HG02981 (cell line): ENCODE data around the gene SERPIND1.
"Not testable (repeated sequence)": the region's sequence is repeated elsewhere in the genome, so short reads cannot be mapped to it uniquely, and the experiment has no call there.

Experiments
- ATAC-seq: cut with Tn5 transposase; IDR thresholded peaks from one replicate; pipeline ENCODE4 v1.9.1; 2021; ENCODE audit warnings: mild to moderate bottlenecking, moderate library complexity; ENCODE audit not compliant: unreplicated experiment

SERPIND1 gene

GRCh38 chr22:20811171-20811570 is 37.3 kb downstream of the SERPIND1 start:
- ATAC-seq, result no peak

- no peak for ATAC-seq
Observed at GRCh38 chr22:20811971-20812660, 38.2 kb downstream of the SERPIND1 start.

GRCh38 chr22:20813056-20813455 is 39.1 kb downstream of the SERPIND1 start:
- no peak for ATAC-seq

- no peak for ATAC-seq
Observed at GRCh38 chr22:20814221-20814808, 40.4 kb downstream of the SERPIND1 start.

- ATAC-seq, result no peak
Observed at GRCh38 chr22:20815477-20816050, 41.7 kb downstream of the SERPIND1 start.

GRCh38 chr22:20816559-20816958 is 42.6 kb downstream of the SERPIND1 start:
- ATAC-seq, result no peak

- no peak for ATAC-seq
Observed at GRCh38 chr22:20818471-20818870, 44.6 kb downstream of the SERPIND1 start.

GRCh38 chr22:20819471-20819870 is 45.6 kb downstream of the SERPIND1 start:
- ATAC-seq, result no peak

GRCh38 chr22:20821717-20822239 is 47.9 kb downstream of the SERPIND1 start:
- ATAC-seq, result not testable (repeated sequence)

GRCh38 chr22:20822240-20822639 is 48.3 kb downstream of the SERPIND1 start:
- no peak for ATAC-seq

- no peak for ATAC-seq
Observed at GRCh38 chr22:20823264-20823663, 49.4 kb downstream of the SERPIND1 start.

- not testable (repeated sequence) for ATAC-seq
Observed at GRCh38 chr22:20825216-20825615, 51.3 kb downstream of the SERPIND1 start.

GRCh38 chr22:20825624-20826023 is 51.7 kb downstream of the SERPIND1 start:
- ATAC-seq, result no peak

- not testable (repeated sequence) for ATAC-seq
Observed at GRCh38 chr22:20826373-20827152, 52.6 kb downstream of the SERPIND1 start.

GRCh38 chr22:20829491-20830134 is 55.7 kb downstream of the SERPIND1 start:
- ATAC-seq, result no peak

GRCh38 chr22:20833225-20833665 is 59.3 kb downstream of the SERPIND1 start:
- no peak for ATAC-seq

GRCh38 chr22:20834206-20834605 is 60.3 kb downstream of the SERPIND1 start:
- no peak for ATAC-seq

- no peak for ATAC-seq
Observed at GRCh38 chr22:20834725-20835124, 60.8 kb downstream of the SERPIND1 start.
